RPMI8226 (cell line): ENCODE measurements around the gene SCARB1.

Source experiments
- DNase-seq: peaks from one replicate; pipeline ENCODE4 v3.0.0-alpha.2; 2015

SCARB1 gene

DNA sequence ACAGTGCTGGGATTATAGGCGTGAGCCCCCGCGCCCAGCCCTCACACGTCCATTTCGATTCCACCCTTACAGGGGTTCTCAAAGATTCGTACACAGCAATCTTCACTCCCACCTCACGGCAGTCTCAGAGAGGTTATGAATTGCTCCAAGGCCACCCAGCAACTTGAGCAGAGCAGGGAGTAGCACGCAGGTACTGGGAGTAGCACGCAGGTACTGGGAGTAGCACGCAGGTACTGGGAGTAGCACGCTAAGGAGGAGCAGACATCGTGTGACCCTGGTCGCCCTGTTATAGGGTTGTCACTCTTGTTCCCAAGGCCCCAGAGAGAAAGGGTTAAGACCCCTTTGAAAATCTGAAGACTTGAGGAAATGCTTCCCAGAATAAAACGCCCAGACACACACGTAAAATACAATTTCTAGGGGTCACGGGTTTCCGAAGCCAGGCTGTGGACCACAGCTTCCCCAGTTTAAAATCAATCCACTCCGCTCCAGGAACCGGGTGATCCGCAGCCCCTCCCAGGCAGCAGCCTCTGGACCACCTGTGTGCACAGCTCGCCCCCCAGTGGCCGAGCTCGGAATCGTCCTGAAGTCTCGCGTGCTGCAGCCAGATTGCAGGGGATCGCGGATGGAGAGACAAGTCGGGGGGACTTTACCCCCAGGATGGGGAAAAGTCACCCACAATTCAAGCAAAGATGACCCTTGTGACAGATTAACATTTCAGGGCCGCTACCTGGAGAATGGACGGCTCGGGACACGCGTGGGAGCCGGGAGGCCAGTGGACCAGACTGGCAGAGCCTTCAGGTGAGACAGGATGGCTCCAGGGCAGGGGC is 92.0 kb downstream of the SCARB1 start:
- DNase-seq: peak; percentile 71

DNA sequence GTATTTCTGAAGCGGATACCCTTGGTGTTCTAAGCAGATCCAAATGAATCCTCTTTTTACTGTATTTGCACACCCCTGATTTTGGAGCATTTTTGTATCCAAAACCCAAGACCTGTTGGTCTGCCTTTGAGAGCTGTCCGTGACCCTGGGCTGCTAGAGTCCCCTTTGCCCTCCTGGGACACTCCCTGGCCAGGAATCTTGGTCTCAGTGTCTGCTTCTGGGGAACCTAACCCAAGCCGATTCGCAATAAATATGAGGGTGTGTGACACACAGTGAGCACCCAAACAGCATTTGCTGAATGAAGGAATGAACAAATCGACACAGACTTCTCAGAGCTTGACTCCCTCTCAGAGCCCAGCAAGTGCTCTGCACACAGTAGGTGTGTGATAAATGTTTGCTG is 92.9 kb downstream of the SCARB1 start:
- DNase-seq: no peak

DNA sequence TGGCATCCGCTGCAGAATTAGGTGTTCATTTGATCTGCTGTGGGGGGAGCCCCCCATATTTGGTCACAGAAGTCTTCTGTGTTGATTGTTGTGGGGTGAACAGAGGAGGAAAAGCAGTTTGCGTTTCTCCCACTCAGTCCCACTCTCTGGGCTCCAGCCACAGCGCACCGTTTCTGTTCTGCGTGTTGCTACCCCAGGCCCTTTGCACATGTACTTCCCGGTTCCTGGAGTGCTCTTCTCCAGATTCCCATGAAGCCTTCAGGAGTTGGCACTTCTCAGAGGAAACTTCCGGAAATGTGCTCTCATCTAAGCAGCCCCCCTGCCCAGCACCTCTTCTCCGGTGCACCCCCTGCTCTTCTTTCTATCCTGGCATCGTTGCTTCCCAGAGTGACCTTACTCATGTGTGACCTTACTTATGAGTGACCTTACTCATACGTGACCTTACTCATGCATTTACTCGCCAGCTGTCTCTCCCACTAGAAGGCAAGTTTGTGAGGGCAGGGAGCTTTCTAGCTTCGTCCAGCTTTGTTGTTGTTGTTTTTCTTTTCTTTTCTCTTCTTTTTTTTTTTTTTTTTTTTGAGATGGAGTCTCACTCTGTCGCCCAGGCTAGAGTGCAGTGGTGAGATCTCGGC is 93.7 kb downstream of the SCARB1 start:
- no peak for DNase-seq

DNA sequence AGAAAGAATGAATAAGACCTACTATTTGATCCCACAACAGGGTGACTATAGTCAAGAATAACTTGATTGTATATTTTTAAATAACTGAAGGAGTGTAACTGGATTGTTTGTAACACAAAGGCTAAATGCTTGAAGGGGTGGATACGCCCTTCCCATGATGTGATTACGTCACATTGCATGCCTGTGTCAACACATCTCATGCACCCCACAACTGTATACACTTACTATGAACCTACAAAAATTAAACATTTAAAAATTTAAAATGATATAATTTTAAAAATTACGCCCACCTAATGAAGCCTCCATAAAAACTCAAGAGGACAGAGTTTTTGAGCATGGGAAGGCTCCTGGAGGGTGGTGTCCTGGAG is 94.5 kb downstream of the SCARB1 start:
- DNase-seq: no peak

DNA sequence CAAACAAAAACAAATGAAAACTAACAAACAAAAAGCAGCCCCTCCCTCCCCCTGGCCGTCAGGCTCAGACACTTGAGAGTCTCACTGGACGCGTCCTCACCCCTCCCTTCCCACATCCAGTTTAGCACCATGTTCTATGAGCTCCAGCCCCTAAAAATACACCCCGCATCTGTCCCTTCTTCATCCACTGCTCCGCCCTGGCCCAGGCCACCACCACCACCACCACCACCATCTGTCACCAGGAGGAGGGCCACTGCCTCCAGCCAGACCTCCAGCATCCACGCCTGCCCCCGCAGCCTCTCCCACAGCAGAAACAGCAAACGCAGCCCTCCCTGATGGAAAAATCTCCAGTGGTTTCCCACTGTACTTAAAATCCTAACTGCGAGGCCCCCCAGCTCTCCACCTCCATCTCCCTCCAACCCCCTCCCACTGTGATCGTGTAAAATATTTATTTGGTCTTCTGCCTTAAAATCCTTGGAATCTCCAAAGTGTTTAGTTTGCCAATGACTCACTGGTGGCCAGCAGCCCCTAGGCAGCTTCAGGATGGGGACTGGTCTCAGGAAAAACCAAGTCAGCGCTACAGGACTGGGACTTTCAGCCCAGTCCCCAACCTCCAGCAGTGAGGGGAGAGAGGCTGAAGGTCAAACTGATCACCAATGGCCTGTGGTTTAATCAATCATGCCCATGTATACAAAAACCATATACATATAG is 95.1 kb downstream of the SCARB1 start:
- no peak for DNase-seq

DNA sequence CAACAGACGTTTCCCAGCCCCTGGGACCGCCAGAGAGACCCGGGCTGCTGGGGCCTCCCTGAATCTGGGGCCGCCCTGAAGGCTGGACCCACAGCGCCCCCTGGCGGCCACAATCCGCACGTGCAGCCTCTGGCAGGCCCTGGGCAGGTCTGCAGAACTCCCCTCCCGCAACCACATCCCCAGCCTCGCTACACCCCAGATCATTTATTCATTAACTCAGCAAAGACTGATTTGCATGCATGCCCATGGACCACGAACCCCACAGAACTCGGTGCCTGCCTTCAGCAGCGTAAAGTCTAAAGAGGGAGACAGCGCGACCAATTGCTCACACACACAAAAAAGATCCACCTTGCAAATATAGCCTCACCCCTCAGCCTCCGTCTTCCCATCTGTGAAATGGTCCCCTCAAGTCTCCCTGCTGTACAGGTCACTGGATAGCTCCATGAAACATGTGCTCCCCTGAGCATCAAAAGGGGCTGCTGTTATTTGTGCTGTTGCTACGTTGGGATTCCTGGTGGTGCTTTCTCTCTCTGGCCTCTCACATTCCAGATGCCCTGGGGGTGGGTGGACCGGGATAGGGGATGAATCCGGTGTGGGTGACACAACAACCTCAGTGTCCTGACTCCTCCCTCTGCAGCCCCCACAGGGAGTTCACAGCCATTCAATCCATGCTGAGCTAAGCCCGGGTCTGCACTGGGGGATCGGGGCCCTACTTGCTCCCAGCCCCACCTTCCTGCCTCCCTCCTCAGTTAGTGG is 96.4 kb downstream of the SCARB1 start:
- peak; percentile 60 for DNase-seq

DNA sequence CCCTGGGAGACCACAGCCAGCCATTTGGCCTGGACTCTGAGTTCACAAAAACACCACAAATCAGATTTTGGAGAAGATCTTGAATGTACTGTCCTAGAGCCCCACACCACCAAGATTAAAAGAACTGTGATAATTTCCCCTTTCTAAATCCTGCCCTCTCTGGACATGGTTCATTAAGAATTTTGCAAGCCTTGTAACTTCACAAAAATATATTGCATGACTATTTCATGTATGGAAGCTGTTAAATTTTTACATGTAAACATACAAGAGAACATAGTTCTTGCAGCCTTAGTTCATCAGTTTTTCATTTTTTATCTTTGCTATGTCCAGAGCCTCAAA is 97.0 kb downstream of the SCARB1 start:
- no peak for DNase-seq

DNA sequence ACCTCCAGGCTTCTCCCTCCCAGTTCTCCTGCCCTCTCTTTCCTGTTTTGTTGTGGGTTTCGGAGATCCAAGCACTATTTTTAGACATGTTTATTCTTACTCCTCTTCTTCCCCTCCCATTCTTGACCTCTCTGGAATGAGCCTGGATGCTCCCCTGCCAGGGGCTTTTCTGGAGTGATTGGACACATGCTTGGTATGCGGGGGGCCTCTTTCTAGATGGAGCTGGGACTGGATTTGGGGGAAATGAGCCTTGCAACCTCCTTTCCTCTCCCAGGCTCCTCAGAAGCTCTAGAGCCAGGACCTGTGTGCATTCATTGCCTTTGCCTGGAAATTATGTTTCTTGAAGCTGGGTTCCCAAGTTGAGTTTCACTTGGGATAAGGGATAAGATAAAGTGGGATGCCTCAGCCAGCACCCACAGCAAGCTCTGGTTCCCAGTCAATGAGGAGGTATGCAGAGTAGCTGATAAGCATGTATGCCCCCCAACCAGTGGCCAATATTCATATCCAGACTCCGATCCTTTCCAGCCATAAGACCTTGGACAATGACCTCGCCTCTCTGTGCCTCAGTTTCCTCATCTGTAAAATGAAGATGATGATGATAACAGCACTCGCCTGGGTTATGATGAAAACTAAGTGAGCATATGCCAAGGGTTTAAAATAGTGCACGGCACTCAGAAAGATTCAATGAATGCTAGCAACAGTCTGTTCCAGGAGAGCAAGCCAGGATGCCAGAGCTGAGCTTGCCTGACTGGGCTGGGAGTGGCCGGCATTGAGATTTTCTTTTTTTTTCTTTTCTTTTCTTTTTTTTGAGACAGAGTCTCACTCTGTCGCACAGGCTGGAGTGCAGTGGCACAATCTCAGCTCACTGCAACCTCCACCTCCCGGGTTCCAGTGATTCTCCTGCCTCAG is 97.8 kb downstream of the SCARB1 start:
- DNase-seq: no peak

DNA sequence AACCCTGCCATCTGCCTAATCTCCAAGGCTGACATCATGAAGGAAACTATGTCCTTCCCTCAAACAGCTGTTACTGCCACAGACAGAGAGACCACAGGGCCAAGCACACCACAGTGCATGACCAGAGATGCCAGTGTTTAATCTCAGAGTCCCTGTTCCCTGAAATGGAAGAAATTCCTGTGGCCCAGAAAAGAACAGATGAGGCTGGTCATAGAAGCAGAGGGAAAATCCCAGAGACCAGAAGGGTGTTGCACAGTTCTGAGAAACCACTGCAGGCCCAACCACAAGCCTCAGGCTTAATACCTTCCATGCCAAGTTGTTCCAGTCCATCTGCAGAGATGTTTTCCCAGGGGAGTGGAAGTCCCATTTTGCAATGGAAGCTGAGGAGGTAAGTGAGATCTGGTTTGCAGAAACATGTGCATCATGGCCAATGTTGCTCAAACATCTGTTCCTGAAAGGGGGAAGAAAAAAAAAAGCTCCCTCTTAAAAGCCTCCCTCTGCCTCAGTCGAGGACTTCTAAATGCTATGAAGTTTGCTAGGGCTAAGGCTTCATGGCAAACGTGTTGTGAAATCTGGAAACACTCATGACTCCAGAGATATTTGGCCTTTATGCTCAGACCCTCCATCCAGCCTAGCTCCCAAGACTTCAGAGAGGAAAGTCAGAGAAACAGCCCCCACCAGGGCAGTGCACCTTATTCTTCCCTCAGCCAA is 98.6 kb downstream of the SCARB1 start:
- no peak for DNase-seq

DNA sequence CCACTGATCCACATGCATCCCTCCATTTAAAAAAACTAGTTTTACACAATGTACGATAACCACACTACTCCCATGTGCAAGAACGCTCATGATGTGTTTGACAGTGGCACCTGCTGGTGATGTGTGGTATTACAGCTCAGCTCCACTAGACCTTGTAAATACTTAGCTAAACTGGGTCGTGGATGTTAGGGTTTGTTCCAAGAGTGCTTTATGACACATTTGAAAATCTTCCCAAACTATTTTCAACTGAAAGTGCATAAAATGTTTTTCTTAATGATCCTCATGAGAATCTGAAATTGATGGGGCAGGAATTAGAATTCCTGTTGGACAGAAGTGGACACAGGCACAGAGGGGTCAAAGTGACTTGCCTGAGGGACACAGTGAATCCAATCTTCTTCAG is 99.2 kb downstream of the SCARB1 start:
- DNase-seq: no peak

DNA sequence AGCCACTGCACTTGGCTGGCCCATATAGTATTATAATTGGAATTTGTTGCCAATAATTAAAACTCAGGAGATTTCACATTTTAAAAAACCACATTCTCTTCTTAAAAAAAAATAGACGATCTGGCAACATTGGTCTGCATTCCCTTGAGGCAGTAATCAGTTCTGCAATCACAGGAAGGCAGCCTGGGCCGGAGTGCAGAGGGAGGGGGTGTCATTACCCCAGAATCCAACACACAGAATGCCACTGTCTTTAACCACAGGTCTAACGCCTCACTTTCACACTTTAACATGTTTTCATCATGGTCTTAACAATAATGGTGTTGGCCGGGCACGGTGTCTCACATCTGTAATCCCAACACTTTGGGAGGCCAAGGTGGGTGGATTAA is 100.1 kb downstream of the SCARB1 start:
- no peak for DNase-seq

DNA sequence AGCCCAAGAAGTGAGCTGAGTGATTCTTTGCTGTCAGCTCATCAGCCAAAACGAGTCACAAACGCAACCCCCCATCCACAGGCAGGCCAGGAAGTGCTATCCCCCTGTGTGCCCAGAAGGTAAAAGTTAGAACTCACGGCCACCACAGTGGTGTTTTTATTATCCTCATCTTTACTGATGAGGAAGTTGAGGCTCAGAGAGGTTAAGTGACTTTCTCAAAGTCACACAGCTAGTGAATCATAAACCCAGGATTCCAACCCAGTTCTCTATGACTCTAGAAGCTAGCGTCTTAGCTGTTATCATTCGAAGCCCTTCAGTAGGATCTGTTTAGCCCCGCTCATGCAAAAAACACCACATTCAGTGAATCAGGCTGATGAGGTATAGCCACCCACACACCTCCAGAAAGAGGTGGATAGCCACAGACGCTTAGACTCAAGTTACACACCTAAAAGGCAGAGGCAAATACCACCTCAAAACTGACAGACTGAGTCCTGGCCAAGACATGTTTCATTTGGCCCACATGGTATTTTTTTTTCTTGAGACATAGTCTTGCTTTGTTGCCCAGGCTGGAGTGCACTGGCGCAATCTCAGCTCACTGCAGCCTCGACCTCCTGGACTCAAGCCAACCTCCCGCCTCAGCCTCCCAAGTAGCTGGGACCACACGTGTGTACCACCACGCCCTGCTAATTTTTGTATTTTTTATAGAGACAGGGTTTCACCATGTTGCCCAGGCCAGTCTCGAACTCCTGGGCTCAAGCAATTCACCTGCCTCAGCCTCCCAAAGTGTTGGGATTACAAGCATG is 100.7 kb downstream of the SCARB1 start:
- no peak for DNase-seq

DNA sequence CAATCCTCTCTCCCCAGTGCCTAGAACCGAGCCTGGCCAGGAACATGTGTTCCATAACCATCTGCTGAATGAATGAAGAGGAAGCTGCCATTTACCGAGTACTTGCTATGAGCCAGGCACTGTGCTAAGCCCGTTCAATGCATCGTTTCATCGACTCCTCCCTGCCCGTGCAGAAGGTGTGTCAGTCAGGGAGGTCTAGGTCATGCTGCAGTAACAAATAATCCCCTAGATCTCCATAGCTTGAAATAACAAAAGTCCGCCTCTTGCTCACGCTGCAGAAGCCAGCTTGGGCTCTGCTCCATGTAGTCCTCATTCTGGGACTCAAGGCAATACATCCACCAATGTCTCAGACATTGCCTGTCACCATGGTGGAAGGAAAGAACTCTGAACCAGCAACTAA is 101.3 kb downstream of the SCARB1 start:
- DNase-seq: no peak

DNA sequence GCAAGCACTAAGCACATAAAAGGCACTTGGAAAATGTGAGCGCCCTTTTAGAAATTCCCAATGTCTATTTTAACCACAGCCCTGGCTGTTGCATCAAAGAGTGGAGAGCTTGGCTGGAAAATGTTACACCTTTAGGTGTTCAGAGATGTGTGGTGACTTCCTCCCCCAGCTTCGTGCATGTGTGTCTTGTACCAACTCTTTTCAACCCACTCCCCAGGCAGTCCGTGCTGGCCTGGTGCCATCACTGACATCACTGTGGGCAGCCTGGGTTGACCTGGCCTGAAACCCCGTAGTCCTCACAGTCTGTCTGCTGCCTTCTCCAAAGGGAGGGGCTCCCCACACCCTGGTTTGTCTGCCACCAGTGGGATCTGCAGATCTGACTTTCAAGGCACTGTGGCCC is 101.8 kb downstream of the SCARB1 start:
- DNase-seq: no peak

DNA sequence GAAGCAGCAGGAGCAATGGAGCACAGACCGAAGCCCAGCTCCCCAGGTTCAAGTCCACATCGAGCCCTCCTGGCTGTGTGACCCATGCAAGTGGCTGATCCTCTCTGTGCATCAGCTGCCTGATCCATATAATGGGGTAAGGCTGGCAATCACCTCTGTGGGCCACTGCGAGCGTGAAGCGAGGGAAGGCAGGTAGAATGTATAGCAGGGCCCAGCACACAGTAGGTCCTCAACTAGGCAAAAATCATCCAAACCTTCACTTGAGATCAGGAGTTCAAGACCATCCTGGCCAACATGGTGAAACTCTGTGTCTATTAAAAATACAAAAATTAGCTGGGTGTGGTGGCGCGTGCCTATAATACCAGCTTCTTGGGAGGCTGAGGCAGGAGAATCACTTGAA is 102.6 kb downstream of the SCARB1 start:
- no peak for DNase-seq

DNA sequence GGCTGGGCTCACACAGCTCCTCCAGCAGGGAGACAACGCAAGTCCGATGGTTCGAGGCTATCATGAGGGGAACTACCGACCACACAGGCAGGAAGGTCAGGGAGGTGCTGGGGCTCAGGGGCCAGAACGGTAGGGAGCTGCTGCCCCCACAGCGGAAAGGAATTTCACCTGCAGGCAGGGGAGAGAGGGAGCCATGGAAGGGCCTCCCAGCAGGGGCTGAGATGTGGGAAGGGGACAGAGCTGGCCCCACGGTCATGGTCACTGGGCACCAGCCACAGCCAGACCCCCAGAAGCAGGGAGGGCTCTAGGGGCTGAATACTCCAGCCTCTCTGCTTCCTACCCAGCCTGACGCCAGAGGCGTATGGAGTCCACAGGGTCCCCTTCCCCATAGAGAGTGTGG is 103.1 kb downstream of the SCARB1 start:
- DNase-seq: no peak

DNA sequence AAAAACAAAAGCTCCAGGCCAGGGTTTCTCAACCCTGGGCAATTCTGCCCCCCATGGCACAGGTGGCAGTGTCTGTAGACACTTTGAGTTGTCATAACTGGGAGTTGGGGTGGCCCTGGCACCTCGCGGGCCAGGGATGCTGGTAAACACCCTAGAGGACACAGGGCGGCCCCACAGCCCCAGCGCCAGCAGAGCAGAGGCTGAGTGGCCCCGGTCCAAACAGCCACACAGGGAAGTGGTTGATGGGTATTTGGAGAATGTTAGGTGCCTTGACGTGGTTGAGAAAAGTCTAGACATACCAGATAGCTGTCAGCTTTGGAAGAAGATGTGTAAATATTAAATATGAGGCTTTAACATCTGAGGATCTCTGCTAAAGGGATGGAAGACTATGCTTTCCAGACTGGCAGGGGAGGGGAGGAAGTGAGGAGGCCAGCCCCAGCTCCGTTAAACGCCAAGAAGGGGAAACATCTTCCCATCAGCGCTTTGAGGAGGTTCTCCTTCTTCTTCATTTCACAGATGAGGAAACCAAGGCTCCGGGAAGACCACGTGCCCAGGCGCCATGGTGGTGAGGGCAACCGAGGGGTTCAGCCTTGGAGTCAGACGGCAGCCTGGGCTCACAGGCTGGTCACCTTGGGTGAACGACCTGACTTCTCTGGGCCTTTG is 103.7 kb downstream of the SCARB1 start:
- DNase-seq: peak; percentile 27

DNA sequence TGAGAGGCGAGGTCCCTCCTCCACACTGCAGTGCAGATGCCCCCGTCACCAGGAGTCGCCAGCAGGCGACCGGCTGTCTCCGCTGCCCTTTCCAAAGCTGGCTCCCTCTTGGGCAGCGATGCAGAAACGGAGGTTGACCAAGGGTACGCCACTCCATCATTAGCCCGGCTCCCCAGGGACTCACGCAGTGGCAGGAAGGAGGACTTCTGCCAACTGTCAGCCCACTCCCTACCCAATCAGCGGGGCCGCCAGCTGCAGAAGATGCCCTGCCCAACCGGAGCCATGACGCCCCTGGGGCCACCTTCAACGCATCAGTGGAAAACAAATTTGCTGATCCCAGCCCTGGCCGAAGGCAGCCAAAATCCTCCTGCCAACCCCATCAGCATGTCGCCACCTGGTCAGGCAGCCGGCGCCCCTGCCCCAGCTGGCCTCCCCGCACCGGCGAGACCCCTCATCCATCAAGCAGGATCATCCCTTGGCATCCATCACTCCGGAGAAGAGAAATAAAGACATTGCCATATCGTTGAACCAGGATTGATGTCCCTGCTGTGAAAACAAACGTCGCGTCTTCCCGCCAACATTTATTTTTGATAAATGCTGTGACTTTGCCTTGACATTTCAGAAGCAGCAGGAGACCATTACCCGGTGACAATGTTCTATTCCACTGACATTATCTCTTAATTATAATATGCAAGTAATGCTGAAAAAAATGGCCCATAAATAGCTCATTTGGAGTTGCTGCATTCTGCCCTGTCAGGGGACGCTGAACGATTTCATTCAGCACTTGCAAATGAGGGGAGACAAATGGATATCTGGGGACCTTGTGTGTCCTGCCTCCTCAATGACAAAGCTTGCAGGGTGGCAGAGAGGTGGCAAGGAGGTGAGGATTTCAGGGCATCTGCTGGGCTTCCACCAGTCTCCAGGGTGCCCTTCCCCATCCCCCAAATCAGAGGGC is 105.1 kb downstream of the SCARB1 start:
- no peak for DNase-seq

DNA sequence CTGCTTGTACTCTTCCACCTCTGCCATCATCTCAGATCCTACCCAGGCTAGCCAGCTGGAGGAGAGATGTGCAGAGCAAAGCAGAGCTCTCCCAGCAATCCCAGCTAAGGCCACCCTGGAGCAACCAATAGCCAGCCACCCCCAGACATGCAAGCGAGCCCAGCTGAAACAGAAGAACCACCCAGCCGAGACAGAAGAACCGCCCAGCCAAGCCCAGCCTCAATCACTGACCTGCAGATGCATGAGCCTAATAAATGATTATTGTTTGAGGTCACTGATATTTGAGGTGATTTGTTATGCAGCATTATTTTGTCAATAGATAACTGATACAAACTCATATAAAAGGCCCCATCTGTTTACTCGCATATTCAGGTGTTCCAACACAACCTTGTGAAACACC is 106.3 kb downstream of the SCARB1 start:
- DNase-seq: no peak
